Lower lobe of right lung (tissue), 2 donors: ENCODE data around the gene CX3CL1. TPM values are rescaled to one million over a fixed set of nuclear protein-coding genes. Genes with fewer than 3 reads are reported as not detected.

Experiments used
- ATAC-seq, 2 donors: fragments of 200-7000 bp; cut with Tn5 transposase; one replicate each; pipeline ENCODE4 v1.9.1; 2020 to 2022; ENCODE audit warnings: mild to moderate bottlenecking in 2 of 2, moderate library complexity in 2 of 2
- DNase-seq: peaks from one replicate; pipeline ENCODE4 v3.0.0-alpha.2; 2020
- H3K27ac ChIP-seq: fragments of 200-600 bp; one replicate; pipeline ENCODE4 v1.8.0; 2022
- H3K27me3 ChIP-seq: fragments of 200-600 bp; one replicate; pipeline ENCODE4 v1.8.0; 2022; ENCODE audit warnings: low read depth
- H3K36me3 ChIP-seq: fragments of 200-600 bp; one replicate; pipeline ENCODE4 v1.8.0; 2022; ENCODE audit warnings: mild to moderate bottlenecking
- H3K4me1 ChIP-seq: fragments of 200-600 bp; one replicate; pipeline ENCODE4 v1.8.0; 2022
- H3K4me3 ChIP-seq: fragments of 200-600 bp; one replicate; pipeline ENCODE4 v1.8.0; 2022; ENCODE audit warnings: mild to moderate bottlenecking
- H3K9me3 ChIP-seq: fragments of 200-600 bp; one replicate; pipeline ENCODE4 v1.8.0; 2022
- CTCF ChIP-seq: fragments of 200-600 bp; IDR thresholded peaks from one replicate; pipeline ENCODE4 v1.8.0; 2022; ENCODE audit warnings: antibody characterized with exemption, mild to moderate bottlenecking
- intact Hi-C: fragments of 100-400 bp; cut with DNase I; formaldehyde crosslinking; loops from one replicate; pipeline ENCODE4 v1.11.0; 2022
- total RNA-seq: library from RNA; stranded (reverse); fragmentation: NEBNext Ultra II Directional; extraction: Animal tissue kit (Norgen Biotek cat#: 25700); gene quantifications from one replicate; pipeline ENCODE4 v1.2.1, GENCODE V29; 2021
- donor health status: DM: no; HTN: yes; CAD: no; lungs with severe emphysema.

CX3CL1 gene
- total RNA-seq, 1 donor from 2014 or later = 33.6 TPM

GRCh38 chr16:57352636-57353047 lies 19.6 kb upstream of the CX3CL1 start:
- H3K4me1 ChIP-seq = no peaks in the 10 kb centered on the region
- no peak for TF ChIP-seq CTCF
- H3K4me3 ChIP-seq = no peak overlapping the region
- no peaks in the 10 kb centered on the region for H3K27me3 ChIP-seq
- H3K27ac ChIP-seq = no peak overlapping the region
- intact Hi-C loops = no loop called here
- DNase-seq (no peak), ATAC-seq (no peak)
- H3K36me3 ChIP-seq = no peaks in the 10 kb centered on the region
- H3K9me3 ChIP-seq = no peaks in the 10 kb centered on the region

DNA sequence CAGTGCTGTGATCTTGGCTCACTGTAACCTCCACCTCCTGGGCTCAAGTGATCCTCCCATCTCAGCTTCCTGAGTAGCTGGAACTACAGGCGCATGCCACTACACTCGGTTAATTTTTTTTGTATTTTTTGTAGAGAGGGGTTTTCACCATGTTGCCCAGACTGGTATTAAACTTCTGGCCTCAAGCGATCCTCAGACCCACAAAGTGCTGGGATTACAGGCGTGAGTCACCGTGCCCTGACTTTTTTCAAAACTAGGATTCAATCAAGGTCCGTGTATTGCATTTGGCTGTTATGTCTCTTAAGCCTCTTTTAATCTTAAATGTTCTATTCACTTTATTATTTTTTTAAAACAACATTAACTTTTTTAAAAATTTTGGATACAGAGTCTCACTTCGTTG lies 18.0 kb upstream of the CX3CL1 start:
- DNase-seq (no peak), ATAC-seq (no peak)
- H3K27ac ChIP-seq = no peak overlapping the region
- no peak overlapping the region for H3K4me3 ChIP-seq
- intact Hi-C loops = no loop called here
- no peaks in the 10 kb centered on the region for H3K36me3 ChIP-seq
- H3K27me3 ChIP-seq = no peaks in the 10 kb centered on the region
- H3K9me3 ChIP-seq = no peaks in the 10 kb centered on the region
- H3K4me1 ChIP-seq = no peaks in the 10 kb centered on the region
- no peak for TF ChIP-seq CTCF

DNA sequence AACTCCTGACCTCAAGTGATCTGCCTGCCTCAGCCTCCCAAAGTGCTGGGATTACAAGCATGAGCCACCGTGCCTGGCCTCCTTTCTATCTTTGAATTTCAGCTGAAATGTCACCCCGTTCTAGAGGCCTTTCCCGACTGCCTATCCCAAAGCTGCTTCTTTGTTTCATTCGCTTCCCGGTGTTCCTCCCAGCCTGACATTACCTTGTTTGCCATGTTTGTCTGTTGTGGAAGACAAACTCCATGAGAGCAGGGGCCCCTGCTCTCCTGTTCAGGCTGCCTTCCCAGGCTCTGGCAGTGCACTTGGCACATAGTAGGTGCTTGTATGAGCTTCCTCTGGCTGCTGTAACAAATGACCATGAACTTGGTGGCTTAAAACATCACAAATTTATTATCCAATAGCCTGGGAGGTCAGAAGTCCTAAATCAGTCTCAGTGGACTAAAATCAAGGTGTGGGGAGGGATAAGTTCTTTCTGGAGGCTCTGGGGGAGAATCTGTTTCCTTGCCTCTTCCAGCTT lies 16.3 kb upstream of the CX3CL1 start:
- no peak for TF ChIP-seq CTCF
- no peak overlapping the region for H3K4me3 ChIP-seq
- no peak for DNase-seq
- H3K27ac ChIP-seq = no peak overlapping the region
- no peaks in the 10 kb centered on the region for H3K36me3 ChIP-seq
- H3K9me3 ChIP-seq = no peaks in the 10 kb centered on the region
- H3K27me3 ChIP-seq = no peaks in the 10 kb centered on the region
- no peak for ATAC-seq
- H3K4me1 ChIP-seq = no peaks in the 10 kb centered on the region
- intact Hi-C loops = no loop called here

DNA sequence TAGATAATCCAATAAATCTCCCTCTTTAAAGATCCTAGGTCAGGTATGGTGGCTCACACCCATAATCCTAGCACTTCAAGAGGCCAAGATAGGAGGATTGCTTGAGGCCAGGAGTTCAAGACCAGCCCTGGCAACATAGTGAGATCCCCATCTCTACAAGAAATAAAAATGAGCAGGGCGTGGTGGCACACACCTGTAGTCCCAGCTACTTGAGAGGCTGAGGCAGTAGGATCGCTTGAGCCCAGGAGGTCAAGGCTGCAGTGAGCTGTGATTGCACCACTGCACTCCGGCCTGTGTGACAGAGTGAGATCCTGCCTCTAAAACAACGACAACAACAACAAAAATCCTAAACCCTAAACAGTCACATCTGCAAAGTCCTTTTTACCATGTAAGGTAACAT lies 15.7 kb upstream of the CX3CL1 start:
- ATAC-seq (no peak), DNase-seq (no peak)
- intact Hi-C loops = no loop called here

DNA sequence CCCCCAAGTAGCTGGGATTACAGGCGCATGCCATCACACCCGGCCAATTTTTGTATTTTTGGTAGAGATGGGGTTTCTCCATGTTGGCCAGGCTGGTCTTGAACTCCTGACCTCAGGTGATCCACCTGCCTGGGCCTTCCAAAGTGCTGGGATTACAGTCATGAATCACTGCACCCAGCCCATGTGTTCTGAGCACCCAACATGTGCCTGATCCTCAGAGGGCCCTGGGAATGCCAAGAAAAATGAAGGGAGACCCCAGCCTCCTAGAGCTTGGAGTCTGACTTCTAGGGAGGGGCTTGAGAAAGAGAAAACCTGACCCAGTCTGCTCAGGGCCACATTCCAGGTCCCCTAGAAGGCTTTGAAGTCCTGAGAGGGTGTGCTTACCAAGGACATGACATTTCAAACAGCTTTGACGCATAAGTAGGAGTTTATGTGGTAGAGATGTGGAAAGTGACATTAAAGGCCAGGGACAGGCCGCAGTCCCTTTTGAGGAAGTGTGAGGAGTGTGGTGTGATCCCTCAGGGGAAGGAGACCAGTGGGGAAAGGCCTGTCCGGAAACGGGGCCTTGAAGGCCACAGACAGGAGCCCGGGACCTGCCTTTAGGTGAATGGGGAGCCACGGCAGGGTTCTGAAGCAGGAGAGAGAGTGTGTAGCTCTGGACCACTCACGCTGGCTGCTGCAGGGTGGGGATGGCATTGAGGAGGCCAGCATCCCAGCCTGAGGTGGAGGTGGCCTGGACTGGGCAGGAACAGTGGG lies 14.8 kb upstream of the CX3CL1 start:
- H3K36me3 ChIP-seq = no peaks in the 10 kb centered on the region
- no peak overlapping the region for H3K27ac ChIP-seq
- no peak overlapping the region for H3K4me3 ChIP-seq
- no peaks in the 10 kb centered on the region for H3K27me3 ChIP-seq
- ATAC-seq = peak; percentile 71 to 75
- no peaks in the 10 kb centered on the region for H3K4me1 ChIP-seq
- TF ChIP-seq CTCF = no peak
- H3K9me3 ChIP-seq = no peaks in the 10 kb centered on the region
- DNase-seq = no peak
- intact Hi-C loops = no loop called here

More for the DNA sequence above, 15.7 kb upstream of the CX3CL1 start:
- Histone ChIP-seq H3K27ac (no peak overlapping the region), H3K36me3 (no peaks in the 10 kb centered on the region), H3K4me1 (no peaks in the 10 kb centered on the region), H3K4me3 (no peak overlapping the region), H3K27me3 (no peaks in the 10 kb centered on the region), H3K9me3 (no peaks in the 10 kb centered on the region)
- TF ChIP-seq CTCF = no peak
